Immature natural killer cell (primary cell): ENCODE data around the gene PRR13. TPM values are rescaled to one million over a fixed set of nuclear protein-coding genes. Genes with fewer than 3 reads are reported as not detected.
"Not testable (repeated sequence)": the region's sequence is repeated elsewhere in the genome, so short reads cannot be mapped to it uniquely, and the experiment has no call there.

ENCODE experiments used
- DNase-seq, 3 donors: peaks; one replicate each; pipeline ENCODE4 v3.0.0; 2022; ENCODE audit warnings: mixed read lengths in 1 of 3
- H3K27ac Mint-ChIP-seq, 6 donors: one replicate each; pipeline ENCODE4 v1.8.0; 2020; ENCODE audit warnings: mixed read lengths in 6 of 6, mild to moderate bottlenecking in 5 of 6, inconsistent platforms in 4 of 6, moderate library complexity in 3 of 6
- H3K27me3 Mint-ChIP-seq, 3 donors: one replicate each; pipeline ENCODE4 v1.8.0; 2020 to 2021; ENCODE audit warnings: low read depth in 3 of 3, mild to moderate bottlenecking in 3 of 3, mixed read lengths in 3 of 3, moderate library complexity in 3 of 3, inconsistent platforms in 1 of 3
- H3K36me3 Mint-ChIP-seq, 3 donors: one replicate each; pipeline ENCODE4 v1.8.0; 2020; ENCODE audit warnings: mixed read lengths in 3 of 3, inconsistent platforms in 2 of 3, mild to moderate bottlenecking in 2 of 3
- H3K4me1 Mint-ChIP-seq, 2 donors: one replicate each; pipeline ENCODE4 v1.8.0; 2020; ENCODE audit warnings: inconsistent platforms in 2 of 2, mild to moderate bottlenecking in 2 of 2, mixed read lengths in 2 of 2, moderate library complexity in 1 of 2
- H3K4me3 Mint-ChIP-seq, 5 donors: one replicate each; pipeline ENCODE4 v1.8.0; 2020; ENCODE audit warnings: mild to moderate bottlenecking in 5 of 5, mixed read lengths in 5 of 5, inconsistent platforms in 3 of 5, moderate library complexity in 3 of 5
- H3K9me3 Mint-ChIP-seq, 6 donors: one replicate each; pipeline ENCODE4 v1.8.0; 2020; ENCODE audit warnings: mild to moderate bottlenecking in 6 of 6, mixed read lengths in 6 of 6, inconsistent platforms in 4 of 6, moderate library complexity in 3 of 6
- polyA plus RNA-seq, 3 donors: library from polyadenylated mRNA; unstranded; fragments of 300-500 nt; fragmentation: Illumina TruSeq; gene quantifications; one replicate each; pipeline ENCODE4 v1.2.3, GENCODE V29; 2021

PRR13 gene
- polyA plus RNA-seq, 3 donors from 2014 or later = 527 to 1,019 (median 714) TPM

DNA sequence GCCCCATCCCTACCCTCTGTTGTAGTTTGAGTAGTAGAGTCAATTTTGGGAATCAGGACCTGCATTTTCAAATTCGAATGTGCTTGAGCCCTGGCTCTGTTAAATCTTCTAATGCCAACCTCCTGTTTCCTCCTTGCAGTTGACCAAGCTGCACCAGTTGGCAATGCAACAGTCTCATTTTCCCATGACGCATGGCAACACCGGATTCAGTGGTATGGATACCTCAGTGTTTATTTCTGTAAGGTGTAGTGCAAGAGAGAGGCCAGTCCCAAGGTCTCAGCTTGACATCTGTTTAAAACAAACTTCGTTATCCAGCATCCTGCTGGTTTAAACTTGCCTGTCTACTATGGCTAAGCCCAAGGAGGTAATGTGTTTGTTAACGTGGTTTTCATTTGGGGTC, 25.5 kb downstream of the PRR13 start:
- Mint-ChIP-seq H3K9me3 (no peaks in the 10 kb centered on the region), H3K4me3 (no peak overlapping the region), H3K4me1 (peaks cover 15 to 28% of the 10 kb centered on the region in 2 donors), H3K36me3 (peaks cover 33 to 66% (median 52%) of the 10 kb centered on the region in 3 donors), H3K27me3 (peaks cover 0 to 7% (median 4%) of the 10 kb centered on the region in 3 donors), H3K27ac (peak overlapping the region in 1 of 6 donors; percentile 46)
- no peak for DNase-seq

DNA sequence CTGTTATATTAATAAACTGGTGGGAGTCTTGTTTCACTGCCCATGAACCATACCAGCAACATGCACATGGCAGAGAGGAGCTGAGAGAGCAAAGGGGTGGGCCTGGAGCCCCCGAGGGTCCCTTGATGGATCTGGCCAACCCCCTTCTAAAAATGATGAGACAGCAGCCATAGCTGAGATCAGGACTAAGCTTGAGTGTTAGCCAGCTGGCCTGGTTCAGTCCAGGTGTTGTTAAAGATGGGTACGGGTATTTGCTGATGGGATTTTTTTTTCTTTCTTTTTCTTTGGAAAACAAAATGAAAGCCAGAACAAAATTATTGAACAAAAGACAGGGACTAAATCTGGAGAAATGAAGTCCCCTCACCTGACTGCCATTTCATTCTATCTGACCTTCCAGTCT, 26.3 kb downstream of the PRR13 start:
- H3K27me3 Mint-ChIP-seq = peaks cover 0 to 6% (median 4%) of the 10 kb centered on the region in 3 donors
- DNase-seq = no peak
- peak overlapping the region in 2 of 6 donors; percentile 21 to 41 for H3K27ac Mint-ChIP-seq
- H3K36me3 Mint-ChIP-seq = peaks cover 34 to 63% (median 46%) of the 10 kb centered on the region in 3 donors
- peaks cover 18 to 29% of the 10 kb centered on the region in 2 donors for H3K4me1 Mint-ChIP-seq
- no peaks in the 10 kb centered on the region for H3K9me3 Mint-ChIP-seq
- H3K4me3 Mint-ChIP-seq = no peak overlapping the region

DNA sequence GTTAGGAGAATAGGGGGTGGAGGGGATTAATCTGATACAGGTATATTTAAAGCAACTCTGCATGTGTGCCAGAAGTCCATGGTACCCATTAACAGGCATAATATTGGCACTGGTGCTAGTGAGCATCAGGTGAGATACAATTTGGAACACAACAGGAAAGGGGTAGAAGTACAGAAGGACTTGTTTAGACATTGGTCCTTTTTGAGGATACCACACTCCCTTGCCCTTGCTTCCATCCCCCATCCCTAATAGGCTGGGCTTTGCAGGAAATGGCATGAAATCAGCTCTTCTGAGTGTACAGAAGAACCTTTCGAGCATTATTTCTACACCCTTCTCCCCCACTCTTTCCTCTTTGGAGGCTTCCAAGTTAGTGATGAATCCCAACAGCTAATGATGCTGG, 26.7 kb downstream of the PRR13 start:
- Mint-ChIP-seq H3K9me3 (no peaks in the 10 kb centered on the region), H3K27ac (no peak overlapping the region), H3K27me3 (peaks cover 0 to 6% (median 4%) of the 10 kb centered on the region in 3 donors), H3K4me3 (no peak overlapping the region), H3K36me3 (peaks cover 34 to 59% (median 43%) of the 10 kb centered on the region in 3 donors), H3K4me1 (peaks cover 18 to 25% of the 10 kb centered on the region in 2 donors)
- DNase-seq = no peak

DNA sequence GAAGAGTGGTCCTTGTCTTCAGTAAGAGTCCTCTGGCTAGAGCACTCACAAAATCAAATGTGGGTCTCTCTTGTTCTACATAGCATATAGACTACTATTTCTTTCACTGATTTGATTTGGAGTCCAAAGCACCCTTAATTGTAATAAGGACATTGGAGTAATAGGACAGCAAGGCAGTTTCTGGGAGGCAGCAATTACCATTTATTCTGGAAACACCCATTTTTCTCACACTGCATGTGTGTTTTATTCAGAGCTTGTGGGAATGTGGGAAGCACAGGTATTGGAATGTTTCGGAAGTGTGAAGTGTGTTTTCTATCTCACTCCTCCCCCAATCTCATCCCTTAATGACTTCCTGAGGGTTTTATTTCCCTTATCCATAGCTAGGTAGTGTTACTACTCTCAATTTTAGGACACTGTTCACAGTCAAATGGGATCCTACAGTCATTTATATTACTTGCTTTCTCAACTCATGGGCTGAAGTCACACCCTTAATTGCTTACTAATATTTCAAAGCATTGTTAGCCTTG, 30.6 kb downstream of the PRR13 start:
- Mint-ChIP-seq H3K4me3 (no peak overlapping the region), H3K27ac (peak overlapping the region in 2 of 6 donors; percentile 19 to 29), H3K9me3 (no peaks in the 10 kb centered on the region), H3K4me1 (peaks cover 23 to 55% of the 10 kb centered on the region in 2 donors), H3K27me3 (peaks cover 4 to 6% (median 6%) of the 10 kb centered on the region in 3 donors), H3K36me3 (peaks cover 26 to 64% (median 41%) of the 10 kb centered on the region in 3 donors)
- DNase-seq = no peak

DNA sequence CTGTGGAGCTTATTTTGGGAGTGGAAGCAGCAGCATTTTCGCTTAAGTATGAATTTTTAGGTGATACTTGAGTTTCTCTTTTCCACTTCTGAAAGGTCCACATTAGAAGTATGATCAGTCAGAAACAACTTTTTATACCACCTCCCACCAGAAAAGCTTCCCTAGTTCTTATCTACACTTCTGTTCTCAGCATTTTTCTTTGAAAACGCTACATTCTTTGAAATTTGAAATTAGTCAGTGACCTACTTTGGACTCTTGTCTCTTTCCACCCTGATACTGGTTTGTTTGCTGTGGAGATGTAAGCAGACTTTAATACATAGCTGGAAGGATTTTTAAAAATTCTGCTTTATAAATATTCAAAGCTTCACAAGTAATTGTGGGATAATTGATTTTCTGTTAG, 32.5 kb downstream of the PRR13 start:
- H3K4me1 Mint-ChIP-seq = peaks cover 20 to 56% of the 10 kb centered on the region in 2 donors
- H3K4me3 Mint-ChIP-seq = no peak overlapping the region

DNA sequence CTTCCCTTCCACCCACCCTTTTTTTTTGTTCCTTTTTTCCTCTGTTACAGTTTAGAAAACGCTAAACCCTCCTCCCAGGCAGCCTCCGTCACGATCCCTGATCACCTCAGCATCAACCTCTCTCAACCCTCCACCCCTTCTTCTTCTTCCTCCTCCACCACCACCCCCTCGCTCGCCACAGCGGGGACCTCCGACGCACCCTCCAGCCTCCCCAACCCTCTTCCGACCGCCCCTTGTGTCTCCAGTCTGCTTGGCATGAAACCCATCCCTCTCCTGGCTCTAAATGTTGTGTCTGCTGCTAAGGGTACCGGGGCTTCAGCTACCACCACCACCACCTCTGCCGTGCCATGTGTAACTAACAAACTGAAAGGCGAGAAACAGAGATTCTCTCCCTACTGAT, 33.3 kb downstream of the PRR13 start:
- peaks cover 17 to 52% (median 32%) of the 10 kb centered on the region in 3 donors for H3K36me3 Mint-ChIP-seq
- H3K9me3 Mint-ChIP-seq = no peaks in the 10 kb centered on the region
- H3K4me1 Mint-ChIP-seq = peaks cover 20 to 59% of the 10 kb centered on the region in 2 donors
- H3K4me3 Mint-ChIP-seq = no peak overlapping the region
- DNase-seq = no peak
- peak overlapping the region in 3 of 6 donors; percentile 3 to 23 (median 22) for H3K27ac Mint-ChIP-seq
- H3K27me3 Mint-ChIP-seq = peaks cover 4 to 6% (median 6%) of the 10 kb centered on the region in 3 donors

More for the DNA sequence above, 32.5 kb downstream of the PRR13 start:
- Mint-ChIP-seq H3K9me3 (no peaks in the 10 kb centered on the region), H3K36me3 (peaks cover 15 to 48% (median 29%) of the 10 kb centered on the region in 3 donors), H3K27ac (peak overlapping the region; percentile 6 to 57 (median 20)), H3K27me3 (peaks cover 4 to 6% (median 4%) of the 10 kb centered on the region in 3 donors)
- no peak for DNase-seq

DNA sequence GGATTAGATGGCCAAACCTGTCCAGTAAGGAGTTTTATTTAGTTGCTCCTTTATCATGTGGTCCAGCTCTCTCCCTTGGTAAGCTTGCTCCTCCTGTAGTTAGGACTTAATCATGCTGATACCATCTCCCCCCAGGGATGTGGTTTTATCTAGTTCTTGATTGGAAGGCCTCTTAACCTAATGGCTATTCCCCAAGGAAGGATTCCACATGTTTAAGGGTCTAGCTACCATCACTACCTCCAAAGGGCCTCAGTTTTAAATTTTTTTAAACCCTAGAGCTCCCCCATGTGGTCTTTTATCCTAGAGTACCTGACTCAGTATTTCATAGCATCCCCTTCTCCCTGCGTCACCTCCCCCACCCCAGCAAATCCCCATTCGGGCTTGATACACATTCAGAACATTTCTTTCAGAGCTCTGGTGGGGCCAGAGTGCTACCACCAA, 35.3 kb downstream of the PRR13 start:
- H3K4me3 Mint-ChIP-seq = no peak overlapping the region
- H3K36me3 Mint-ChIP-seq = peaks cover 12 to 49% (median 28%) of the 10 kb centered on the region in 3 donors

DNA sequence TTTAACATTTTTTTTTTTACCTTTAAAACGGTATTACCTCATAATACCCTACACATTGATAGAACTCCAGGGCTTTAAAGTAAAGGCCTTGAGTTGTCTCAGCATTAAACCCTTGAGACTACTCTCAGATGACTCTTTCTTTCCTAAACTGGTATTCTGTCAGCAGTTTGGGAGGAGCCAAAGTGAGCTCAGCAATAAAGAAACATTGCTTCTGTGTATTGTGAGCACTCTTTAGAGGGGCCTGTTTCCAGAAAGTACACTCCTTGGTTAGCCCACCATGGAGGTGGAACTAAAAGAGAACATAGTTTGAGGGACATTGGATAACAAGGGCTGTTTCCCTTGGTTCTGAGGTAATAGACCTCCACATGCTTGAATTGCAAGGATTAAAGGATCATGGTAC, 37.3 kb downstream of the PRR13 start:
- H3K4me3 Mint-ChIP-seq = no peak overlapping the region
- H3K36me3 Mint-ChIP-seq = peaks cover 8 to 49% (median 30%) of the 10 kb centered on the region in 3 donors
- no peaks in the 10 kb centered on the region for H3K9me3 Mint-ChIP-seq
- H3K4me1 Mint-ChIP-seq = peaks cover 20 to 46% of the 10 kb centered on the region in 2 donors
- H3K27ac Mint-ChIP-seq = no peak overlapping the region
- H3K27me3 Mint-ChIP-seq = peaks cover 4 to 12% (median 5%) of the 10 kb centered on the region in 3 donors
- DNase-seq = no peak

More for the DNA sequence above, 35.3 kb downstream of the PRR13 start:
- Mint-ChIP-seq H3K4me1 (peaks cover 20 to 58% of the 10 kb centered on the region in 2 donors), H3K9me3 (no peaks in the 10 kb centered on the region), H3K27ac (peak overlapping the region in 2 of 6 donors; percentile 51 to 55), H3K27me3 (peaks cover 4 to 8% (median 5%) of the 10 kb centered on the region in 3 donors)
- no peak for DNase-seq

DNA sequence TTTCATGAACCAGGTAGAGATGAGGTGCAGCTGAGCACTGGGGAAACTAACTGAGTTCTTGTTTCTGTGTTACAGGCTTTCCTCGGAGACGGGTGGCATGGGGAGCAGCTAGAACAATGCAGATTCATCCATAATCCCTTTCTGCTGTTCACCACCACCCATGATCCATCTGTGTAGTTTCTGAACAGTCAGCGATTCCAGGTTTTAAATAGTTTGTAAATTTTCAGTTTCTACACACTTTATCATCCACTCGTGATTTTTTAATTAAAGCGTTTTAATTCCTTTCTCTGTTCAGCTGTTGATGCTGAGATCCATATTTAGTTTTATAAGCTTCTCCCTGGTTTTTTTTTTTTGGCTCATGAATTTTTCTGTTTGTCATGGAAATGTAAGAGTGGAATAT, 37.8 kb downstream of the PRR13 start:
- Mint-ChIP-seq H3K36me3 (peaks cover 8 to 44% (median 25%) of the 10 kb centered on the region in 3 donors), H3K4me3 (no peak overlapping the region), H3K4me1 (peaks cover 15 to 41% of the 10 kb centered on the region in 2 donors), H3K27me3 (peaks cover 4 to 13% (median 7%) of the 10 kb centered on the region in 3 donors), H3K27ac (peak overlapping the region in 1 of 6 donors; percentile 13), H3K9me3 (no peaks in the 10 kb centered on the region)
- DNase-seq = no peak

DNA sequence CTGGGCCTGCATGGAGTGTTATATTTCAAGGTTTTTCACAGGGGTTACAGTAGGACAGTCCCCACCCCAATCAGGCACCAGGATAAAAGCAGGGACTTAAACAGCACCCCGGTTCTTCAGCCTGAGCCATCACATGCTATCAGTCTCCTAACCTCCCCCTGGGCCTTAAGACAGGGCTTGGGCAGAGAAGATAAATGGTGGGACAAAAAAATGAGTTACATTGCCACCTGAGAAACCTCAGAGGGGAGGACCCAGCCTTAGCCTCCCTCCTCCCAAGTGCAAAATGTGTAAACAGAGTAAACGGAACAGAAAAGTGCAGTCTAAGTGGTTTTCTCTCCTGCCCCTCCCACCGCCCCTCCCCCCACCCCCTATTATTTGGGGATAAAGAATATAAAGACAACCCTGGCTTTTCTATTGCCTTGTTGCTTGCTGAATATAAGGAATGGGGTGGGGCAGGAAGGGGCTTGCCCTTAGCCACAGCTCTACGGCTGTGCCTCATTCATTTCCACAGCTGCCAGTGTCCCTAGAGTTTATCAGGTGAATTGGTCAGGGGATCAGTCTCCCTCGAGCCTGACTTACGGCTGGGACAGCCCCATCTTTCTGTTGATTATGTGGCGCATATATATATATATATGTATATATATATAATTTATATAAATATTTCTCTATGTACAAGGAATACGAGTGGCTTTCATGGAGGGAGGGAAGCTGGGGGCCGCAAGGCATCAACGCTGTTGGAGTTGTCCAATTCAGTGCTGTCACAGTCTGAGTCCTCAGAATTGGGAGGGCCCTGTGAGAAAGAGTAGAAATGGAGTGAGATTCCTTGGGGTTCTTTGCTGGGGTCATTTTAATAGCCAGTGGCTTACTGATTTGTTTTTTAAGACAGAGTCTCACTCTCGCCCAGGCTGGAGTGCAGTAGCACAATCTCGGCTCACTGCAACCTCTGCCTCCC, 39.2 kb downstream of the PRR13 start:
- H3K4me3 Mint-ChIP-seq = no peak overlapping the region
- H3K27ac Mint-ChIP-seq = peak overlapping the region in 4 of 6 donors; percentile 13 to 53 (median 32)

DNA sequence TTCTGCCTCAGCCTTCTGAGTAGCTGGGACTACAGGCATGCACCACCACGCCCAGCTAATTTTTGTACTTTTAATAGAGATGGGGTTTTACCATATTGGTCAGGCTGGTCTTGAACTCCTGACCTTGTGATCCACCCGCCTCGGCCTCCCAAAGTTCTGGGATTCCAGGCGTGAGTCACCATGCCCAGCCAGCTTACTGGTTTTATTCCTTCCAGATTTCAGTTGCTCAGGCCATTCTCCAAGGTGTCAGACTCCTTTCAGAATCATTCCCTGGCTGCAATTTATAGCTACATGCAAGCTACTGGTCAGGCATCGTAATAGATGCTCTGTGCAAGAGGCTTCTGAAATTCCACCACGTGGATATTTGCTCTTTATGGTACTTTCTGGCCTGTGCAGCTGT, 39.9 kb downstream of the PRR13 start:
- not testable (repeated sequence) for DNase-seq, H3K4me3 Mint-ChIP-seq, H3K9me3 Mint-ChIP-seq
- Mint-ChIP-seq H3K36me3 (peaks cover 8 to 34% (median 12%) of the 10 kb centered on the region in 3 donors), H3K27ac (peak overlapping the region in 1 of 6 donors; percentile 75), H3K4me1 (peaks cover 11 to 21% of the 10 kb centered on the region in 2 donors), H3K27me3 (peaks cover 0 to 14% (median 7%) of the 10 kb centered on the region in 3 donors)

More for the DNA sequence above, 39.2 kb downstream of the PRR13 start:
- peaks cover 8 to 40% (median 16%) of the 10 kb centered on the region in 3 donors for H3K36me3 Mint-ChIP-seq
- H3K9me3 Mint-ChIP-seq = no peaks in the 10 kb centered on the region
- no peak for DNase-seq
- peaks cover 10 to 27% of the 10 kb centered on the region in 2 donors for H3K4me1 Mint-ChIP-seq
- peaks cover 0 to 14% (median 7%) of the 10 kb centered on the region in 3 donors for H3K27me3 Mint-ChIP-seq

DNA sequence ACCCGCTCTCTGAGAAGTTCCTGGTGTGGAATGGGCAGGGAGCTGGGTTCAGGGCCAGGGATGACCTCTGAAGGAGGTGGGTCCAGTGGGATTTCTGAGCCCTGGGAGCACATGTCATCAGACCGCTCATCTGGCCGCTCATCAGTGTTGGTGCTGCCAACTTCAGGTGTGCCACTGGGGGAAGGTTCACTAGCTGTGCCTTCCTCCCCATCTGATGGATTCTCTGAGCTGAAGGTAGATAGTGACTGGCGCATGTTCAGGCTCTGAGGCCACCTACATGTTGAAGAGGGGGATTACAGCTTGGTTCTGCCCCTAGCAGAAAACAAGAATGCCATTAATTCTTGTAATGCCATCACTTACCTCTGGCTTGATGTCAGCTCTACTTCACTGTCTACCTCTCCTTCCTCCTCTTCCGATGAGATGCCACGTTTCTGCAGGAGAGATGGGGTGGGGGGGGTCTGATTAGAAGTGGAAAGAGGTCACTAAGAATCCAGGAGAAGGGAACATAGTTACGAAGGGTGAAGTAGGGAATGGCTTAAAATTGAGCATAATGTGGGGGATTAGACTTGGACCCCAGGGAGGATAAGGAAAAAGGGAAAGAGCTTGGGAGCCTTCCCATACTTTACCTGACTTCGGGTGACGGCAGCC, 40.5 kb downstream of the PRR13 start:
- Mint-ChIP-seq H3K9me3 (no peaks in the 10 kb centered on the region), H3K4me3 (no peak overlapping the region), H3K36me3 (peaks cover 4 to 28% (median 12%) of the 10 kb centered on the region in 3 donors), H3K4me1 (peaks cover 11 to 14% of the 10 kb centered on the region in 2 donors), H3K27ac (peak overlapping the region in 4 of 6 donors; percentile 10 to 79 (median 64)), H3K27me3 (peaks cover 0 to 16% (median 5%) of the 10 kb centered on the region in 3 donors)
- DNase-seq = no peak

DNA sequence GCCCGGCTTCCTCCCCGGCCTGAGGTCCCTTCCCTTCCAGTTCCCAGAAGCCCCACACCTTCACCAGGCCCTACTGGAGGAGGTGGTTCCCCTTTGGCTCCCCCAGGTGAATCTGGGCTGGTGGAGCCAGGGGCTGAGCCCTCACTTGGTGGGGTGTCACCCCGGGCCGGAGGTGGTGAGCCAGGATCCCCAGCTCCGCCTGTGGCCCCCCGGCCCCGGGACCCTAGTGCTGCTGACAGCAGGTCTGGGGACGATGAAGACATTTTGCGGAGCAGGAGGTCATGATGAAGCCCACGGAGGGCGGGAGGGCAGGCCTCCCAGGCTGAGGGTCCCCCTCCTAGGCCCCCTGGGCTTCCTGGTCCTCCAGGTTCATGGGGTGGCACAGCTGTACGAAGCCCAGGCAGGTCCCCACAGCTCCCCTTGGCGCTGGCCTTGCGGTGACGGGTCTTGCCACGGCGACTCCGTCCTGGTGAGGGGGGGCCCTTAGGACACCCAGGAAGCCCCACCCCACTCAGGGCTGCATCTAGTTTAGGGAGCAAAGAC, 41.2 kb downstream of the PRR13 start:
- H3K27me3 Mint-ChIP-seq = peaks cover 0 to 16% (median 5%) of the 10 kb centered on the region in 3 donors
- peaks cover 11 to 13% of the 10 kb centered on the region in 2 donors for H3K4me1 Mint-ChIP-seq
- no peaks in the 10 kb centered on the region for H3K9me3 Mint-ChIP-seq
- DNase-seq = no peak
- H3K4me3 Mint-ChIP-seq = no peak overlapping the region
- H3K27ac Mint-ChIP-seq = peak overlapping the region in 1 of 6 donors; percentile 79
- peaks cover 4 to 28% (median 12%) of the 10 kb centered on the region in 3 donors for H3K36me3 Mint-ChIP-seq
